SK-N-SH treated with all-trans-retinoic acid at 6 μM for 48 hours (cell line): Measurements from ENCODE around the gene DCAF7.

Experiments used
- ATAC-seq: fragments of 200-7000 bp; cut with Tn5 transposase; 3 replicates; pipeline ENCODE4 v1.9.1; 2020; ENCODE audit warnings: mild to moderate bottlenecking, moderate library complexity
- ARNTL ChIP-seq: fragments of 450-650 bp; formaldehyde crosslinking; IDR thresholded peaks from 2 replicates; pipeline ENCODE4 v1.5.0; 2020; ENCODE audit warnings: low read depth, mild to moderate bottlenecking, moderate library complexity, borderline replicate concordance
- BACH2 ChIP-seq: fragments of 250-450 bp; sonication (Bioruptor Pico); IDR thresholded peaks from 2 replicates; pipeline ENCODE4 v1.9.0; 2021; ENCODE audit warnings: mild to moderate bottlenecking, borderline replicate concordance
- CSDC2 ChIP-seq: fragments of 250-450 bp; sonication (Bioruptor Pico); IDR thresholded peaks from 2 replicates; pipeline ENCODE4 v1.5.0; 2020; ENCODE audit warnings: mild to moderate bottlenecking, moderate library complexity
- ESRRG ChIP-seq: fragments of 250-450 bp; sonication (Bioruptor Pico); IDR thresholded peaks from 2 replicates; pipeline ENCODE4 v1.6.1; 2021; ENCODE audit warnings: mild to moderate bottlenecking
- GLIS3 ChIP-seq: fragments of 250-450 bp; sonication (Bioruptor Pico); IDR thresholded peaks from 2 replicates; pipeline ENCODE4 v1.5.0; 2020; ENCODE audit warnings: mild to moderate bottlenecking, moderate library complexity
- ISL1 ChIP-seq: fragments of 250-450 bp; sonication (Bioruptor Pico); IDR thresholded peaks from 2 replicates; pipeline ENCODE4 v2.1.2; 2022; ENCODE audit warnings: mild to moderate bottlenecking, moderate library complexity
- OSR1 ChIP-seq: fragments of 250-450 bp; sonication (Bioruptor Pico); IDR thresholded peaks from 2 replicates; pipeline ENCODE4 v1.8.0; 2022; ENCODE audit warnings: moderate library complexity, mild to moderate bottlenecking, inconsistent platforms
- RARB ChIP-seq: fragments of 250-450 bp; sonication (Bioruptor Pico); IDR thresholded peaks from 2 replicates; pipeline ENCODE4 v1.8.0; 2021; ENCODE audit warnings: mild to moderate bottlenecking, moderate library complexity
- SNAI2 ChIP-seq: fragments of 250-450 bp; sonication (Bioruptor Pico); IDR thresholded peaks from 2 replicates; pipeline ENCODE4 v1.5.0; 2020; ENCODE audit warnings: mild to moderate bottlenecking, moderate library complexity
- TCF4 ChIP-seq: fragments of 250-450 bp; sonication (Bioruptor Pico); IDR thresholded peaks from 2 replicates; pipeline ENCODE4 v1.8.0; 2021; ENCODE audit warnings: mild to moderate bottlenecking, moderate library complexity, borderline replicate concordance
- TOX ChIP-seq: fragments of 250-450 bp; sonication (Bioruptor Pico); IDR thresholded peaks from 2 replicates; pipeline ENCODE4 v1.8.0; 2021; ENCODE audit warnings: mild to moderate bottlenecking, moderate library complexity, borderline replicate concordance
- ZC3H10 ChIP-seq: fragments of 250-450 bp; sonication (Bioruptor Pico); IDR thresholded peaks from 2 replicates; pipeline ENCODE4 v1.5.1; 2021; ENCODE audit warnings: mild to moderate bottlenecking, moderate library complexity
- ZFP3 ChIP-seq: fragments of 250-450 bp; sonication (Bioruptor Pico); IDR thresholded peaks from 2 replicates; pipeline ENCODE4 v1.5.0; 2020; ENCODE audit warnings: mild to moderate bottlenecking, moderate library complexity
- ZFP30 ChIP-seq: fragments of 450-650 bp; formaldehyde crosslinking; IDR thresholded peaks from 2 replicates; pipeline ENCODE4 v1.5.0; 2022; ENCODE audit warnings: mild to moderate bottlenecking, moderate library complexity
- ZNF565 ChIP-seq: fragments of 450-650 bp; formaldehyde crosslinking; conservative IDR thresholded peaks from 2 replicates; pipeline ENCODE4 v1.5.0; 2020; ENCODE audit warnings: low read depth, mild to moderate bottlenecking, moderate library complexity
- ZNF70 ChIP-seq: fragments of 450-650 bp; formaldehyde crosslinking; IDR thresholded peaks from 2 replicates; pipeline ENCODE4 v1.5.0; 2020; ENCODE audit warnings: mild to moderate bottlenecking, moderate library complexity
- ZNF8 ChIP-seq: fragments of 450-650 bp; formaldehyde crosslinking; IDR thresholded peaks from 2 replicates; pipeline ENCODE4 v1.5.0; 2020; ENCODE audit warnings: mild to moderate bottlenecking, moderate library complexity
- TF ChIP-seq, protein P1 (sequence below): fragments of 250-450 bp; sonication (Bioruptor Pico); IDR thresholded peaks from 2 replicates; pipeline ENCODE4 v1.5.0; 2020; ENCODE audit warnings: mild to moderate bottlenecking, moderate library complexity
- TF ChIP-seq, protein P2 (sequence below): fragments of 250-450 bp; sonication (Bioruptor Pico); IDR thresholded peaks from 2 replicates; pipeline ENCODE4 v1.8.0; 2020; ENCODE audit warnings: mild to moderate bottlenecking, moderate library complexity, borderline replicate concordance
- TF ChIP-seq, protein P3 (sequence below): fragments of 250-450 bp; sonication (Bioruptor Pico); IDR thresholded peaks from 2 replicates; pipeline ENCODE4 v1.5.1; 2021; ENCODE audit warnings: mild to moderate bottlenecking, moderate library complexity

DCAF7 gene

DNA sequence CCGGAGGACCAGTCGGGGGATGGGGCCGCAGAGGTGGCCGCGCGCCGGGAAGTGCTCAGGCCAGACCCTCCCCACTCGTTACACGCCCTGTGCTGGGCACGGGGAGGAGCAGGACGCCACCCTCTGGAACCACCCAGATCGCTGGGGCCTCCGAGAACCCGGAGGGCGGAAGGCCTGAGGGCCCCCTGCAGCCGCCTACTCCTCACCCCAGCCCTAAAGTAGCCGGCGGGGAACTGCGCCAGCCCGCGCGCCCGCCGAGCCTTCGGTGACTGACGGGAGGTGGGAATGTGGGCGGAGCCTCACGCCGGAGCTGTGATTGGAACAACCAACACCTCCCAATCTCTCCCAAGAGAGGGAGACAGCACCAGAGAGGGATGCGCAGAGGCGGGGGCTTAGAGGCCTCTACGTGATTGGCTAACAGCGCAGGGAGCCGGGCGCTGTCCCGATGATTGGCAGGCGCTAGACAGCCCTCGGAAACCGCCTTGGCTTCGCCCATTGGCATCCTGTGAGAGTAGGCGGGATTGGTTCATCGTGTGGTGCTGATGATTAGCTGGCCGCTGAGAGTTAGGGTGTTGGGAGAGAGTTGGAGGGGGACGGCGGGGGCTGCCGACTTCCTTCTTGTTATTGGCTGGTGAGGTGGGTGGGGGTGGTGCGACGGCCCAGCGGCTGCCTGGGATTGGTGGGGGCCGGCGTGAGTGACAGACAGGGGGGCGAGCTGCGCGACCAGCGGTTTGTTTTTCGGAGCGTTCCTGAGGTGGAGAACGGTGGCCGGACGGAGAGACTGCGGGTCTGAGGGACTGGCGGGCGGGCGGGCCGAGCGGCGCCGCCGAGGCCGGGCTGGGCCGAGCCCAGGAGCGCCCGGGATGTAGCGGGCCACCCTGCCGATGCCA is 71.7 kb downstream of the DCAF7 start, which contains the start of gene MAP3K3:
Gene MAP3K3 (plus strand): TSS at position 734 of the 890 bp plus-strand sequence. CDS start 343 bp downstream, outside the sequence.
- peak; percentile 97 for ATAC-seq
- TF ChIP-seq BACH2 (CRISPR knock-in tag): no peak
- TF ChIP-seq, protein P1, sequence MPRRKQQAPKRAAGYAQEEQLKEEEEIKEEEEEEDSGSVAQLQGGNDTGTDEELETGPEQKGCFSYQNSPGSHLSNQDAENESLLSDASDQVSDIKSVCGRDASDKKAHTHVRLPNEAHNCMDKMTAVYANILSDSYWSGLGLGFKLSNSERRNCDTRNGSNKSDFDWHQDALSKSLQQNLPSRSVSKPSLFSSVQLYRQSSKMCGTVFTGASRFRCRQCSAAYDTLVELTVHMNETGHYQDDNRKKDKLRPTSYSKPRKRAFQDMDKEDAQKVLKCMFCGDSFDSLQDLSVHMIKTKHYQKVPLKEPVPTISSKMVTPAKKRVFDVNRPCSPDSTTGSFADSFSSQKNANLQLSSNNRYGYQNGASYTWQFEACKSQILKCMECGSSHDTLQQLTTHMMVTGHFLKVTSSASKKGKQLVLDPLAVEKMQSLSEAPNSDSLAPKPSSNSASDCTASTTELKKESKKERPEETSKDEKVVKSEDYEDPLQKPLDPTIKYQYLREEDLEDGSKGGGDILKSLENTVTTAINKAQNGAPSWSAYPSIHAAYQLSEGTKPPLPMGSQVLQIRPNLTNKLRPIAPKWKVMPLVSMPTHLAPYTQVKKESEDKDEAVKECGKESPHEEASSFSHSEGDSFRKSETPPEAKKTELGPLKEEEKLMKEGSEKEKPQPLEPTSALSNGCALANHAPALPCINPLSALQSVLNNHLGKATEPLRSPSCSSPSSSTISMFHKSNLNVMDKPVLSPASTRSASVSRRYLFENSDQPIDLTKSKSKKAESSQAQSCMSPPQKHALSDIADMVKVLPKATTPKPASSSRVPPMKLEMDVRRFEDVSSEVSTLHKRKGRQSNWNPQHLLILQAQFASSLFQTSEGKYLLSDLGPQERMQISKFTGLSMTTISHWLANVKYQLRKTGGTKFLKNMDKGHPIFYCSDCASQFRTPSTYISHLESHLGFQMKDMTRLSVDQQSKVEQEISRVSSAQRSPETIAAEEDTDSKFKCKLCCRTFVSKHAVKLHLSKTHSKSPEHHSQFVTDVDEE (CRISPR knock-in tag): peak; percentile 55; the same call in 1 of the 2 replicates

DNA sequence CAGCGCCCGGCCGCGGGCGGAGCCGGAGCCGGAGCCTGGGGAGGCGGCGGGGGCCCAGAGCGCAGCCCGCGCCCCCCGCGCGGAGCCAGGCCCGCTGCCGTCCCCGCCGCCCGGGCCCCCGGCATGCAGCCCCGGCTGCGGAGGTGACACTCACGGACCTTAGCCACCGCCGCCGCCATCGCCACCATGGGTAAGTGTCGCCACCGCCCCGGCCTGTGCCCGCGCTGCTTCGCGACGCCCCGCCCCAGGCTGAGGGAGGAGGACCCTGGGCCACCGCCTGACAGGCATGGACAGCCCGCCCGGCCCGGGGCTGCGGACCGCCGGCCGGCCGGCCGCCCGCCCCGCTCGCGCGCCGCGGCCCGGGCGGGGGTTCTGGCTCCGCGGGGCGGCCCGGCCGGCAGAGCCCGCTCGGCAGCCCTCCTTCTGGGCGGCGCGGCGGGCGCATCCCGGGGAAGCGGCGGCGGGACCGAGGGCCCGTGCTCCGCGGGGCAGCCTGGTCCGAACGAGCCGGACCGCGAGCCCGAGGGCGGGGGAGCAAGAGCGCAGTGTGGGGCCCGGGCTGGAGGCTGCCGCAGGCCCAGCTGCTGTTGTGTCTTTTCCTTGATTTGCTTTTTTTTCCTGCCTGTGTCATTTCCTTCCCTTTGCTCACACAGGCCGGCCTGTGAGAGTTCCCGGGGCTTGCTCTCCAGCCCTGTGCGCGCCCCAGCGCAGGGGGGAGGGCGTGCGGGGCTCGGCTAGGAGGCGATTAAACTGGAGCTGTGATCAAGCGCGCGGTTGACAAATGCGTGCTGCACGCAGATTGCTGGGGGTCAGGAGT is 72.5 kb downstream of the DCAF7 start:
- TF ChIP-seq ESRRG (CRISPR knock-in tag): no peak
- peak; percentile 11 for ATAC-seq

DNA sequence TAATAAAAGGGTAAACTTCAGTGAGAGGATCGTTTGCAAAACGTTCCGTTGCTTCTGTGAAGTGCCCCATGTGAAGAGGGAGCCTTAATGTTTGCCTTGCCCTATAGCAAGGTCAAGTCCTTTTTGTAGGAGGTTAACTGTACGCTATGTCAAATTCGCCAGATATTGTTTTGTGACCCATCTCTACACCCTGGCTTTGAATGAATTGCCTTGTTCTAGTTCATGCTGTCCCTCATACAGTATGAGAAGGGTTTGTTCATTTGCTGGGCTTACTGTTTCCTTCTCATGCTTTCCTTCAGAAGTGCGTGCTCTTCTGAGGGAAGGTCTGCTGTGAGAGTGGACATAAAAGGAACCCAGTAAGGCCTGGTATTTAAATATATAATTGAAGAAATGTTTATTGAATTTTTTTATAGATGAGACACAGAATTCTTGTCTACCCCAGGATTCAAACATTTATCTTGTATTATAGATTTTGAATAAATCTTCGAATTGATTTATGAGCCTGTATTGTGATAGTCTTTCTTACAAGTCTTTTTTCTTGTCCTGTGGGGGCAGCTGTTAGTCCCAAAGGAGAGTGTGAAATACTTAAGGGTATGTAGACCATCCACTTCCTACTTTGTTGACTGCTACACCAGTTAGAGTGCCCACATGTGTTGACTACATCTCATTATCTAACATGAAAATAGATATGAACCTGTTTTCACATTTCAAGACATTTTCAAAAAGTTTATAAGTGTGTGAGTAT is 73.7 kb downstream of the DCAF7 start:
- no peak for TF ChIP-seq ARNTL
- no peak for TF ChIP-seq ZFP3 (CRISPR knock-in tag)
- TF ChIP-seq ESRRG (CRISPR knock-in tag): no peak
- no peak for TF ChIP-seq ZNF70
- TF ChIP-seq, protein P2, sequence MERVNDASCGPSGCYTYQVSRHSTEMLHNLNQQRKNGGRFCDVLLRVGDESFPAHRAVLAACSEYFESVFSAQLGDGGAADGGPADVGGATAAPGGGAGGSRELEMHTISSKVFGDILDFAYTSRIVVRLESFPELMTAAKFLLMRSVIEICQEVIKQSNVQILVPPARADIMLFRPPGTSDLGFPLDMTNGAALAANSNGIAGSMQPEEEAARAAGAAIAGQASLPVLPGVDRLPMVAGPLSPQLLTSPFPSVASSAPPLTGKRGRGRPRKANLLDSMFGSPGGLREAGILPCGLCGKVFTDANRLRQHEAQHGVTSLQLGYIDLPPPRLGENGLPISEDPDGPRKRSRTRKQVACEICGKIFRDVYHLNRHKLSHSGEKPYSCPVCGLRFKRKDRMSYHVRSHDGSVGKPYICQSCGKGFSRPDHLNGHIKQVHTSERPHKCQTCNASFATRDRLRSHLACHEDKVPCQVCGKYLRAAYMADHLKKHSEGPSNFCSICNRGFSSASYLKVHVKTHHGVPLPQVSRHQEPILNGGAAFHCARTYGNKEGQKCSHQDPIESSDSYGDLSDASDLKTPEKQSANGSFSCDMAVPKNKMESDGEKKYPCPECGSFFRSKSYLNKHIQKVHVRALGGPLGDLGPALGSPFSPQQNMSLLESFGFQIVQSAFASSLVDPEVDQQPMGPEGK (CRISPR knock-in tag): no peak
- no peak for TF ChIP-seq ZC3H10
- TF ChIP-seq, protein P3, sequence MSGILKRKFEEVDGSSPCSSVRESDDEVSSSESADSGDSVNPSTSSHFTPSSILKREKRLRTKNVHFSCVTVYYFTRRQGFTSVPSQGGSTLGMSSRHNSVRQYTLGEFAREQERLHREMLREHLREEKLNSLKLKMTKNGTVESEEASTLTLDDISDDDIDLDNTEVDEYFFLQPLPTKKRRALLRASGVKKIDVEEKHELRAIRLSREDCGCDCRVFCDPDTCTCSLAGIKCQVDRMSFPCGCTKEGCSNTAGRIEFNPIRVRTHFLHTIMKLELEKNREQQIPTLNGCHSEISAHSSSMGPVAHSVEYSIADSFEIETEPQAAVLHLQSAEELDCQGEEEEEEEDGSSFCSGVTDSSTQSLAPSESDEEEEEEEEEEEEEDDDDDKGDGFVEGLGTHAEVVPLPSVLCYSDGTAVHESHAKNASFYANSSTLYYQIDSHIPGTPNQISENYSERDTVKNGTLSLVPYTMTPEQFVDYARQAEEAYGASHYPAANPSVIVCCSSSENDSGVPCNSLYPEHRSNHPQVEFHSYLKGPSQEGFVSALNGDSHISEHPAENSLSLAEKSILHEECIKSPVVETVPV (CRISPR knock-in tag): no peak
- no peak for TF ChIP-seq BACH2 (CRISPR knock-in tag)
- no peak for TF ChIP-seq ZNF8
- TF ChIP-seq RARB: no peak
- no peak for TF ChIP-seq SNAI2 (CRISPR knock-in tag)
- no peak for TF ChIP-seq CSDC2 (CRISPR knock-in tag)
- no peak for TF ChIP-seq TOX
- no peak for TF ChIP-seq GLIS3 (CRISPR knock-in tag)
- TF ChIP-seq ISL1 (CRISPR knock-in tag): no peak
- no peak for ATAC-seq

DNA sequence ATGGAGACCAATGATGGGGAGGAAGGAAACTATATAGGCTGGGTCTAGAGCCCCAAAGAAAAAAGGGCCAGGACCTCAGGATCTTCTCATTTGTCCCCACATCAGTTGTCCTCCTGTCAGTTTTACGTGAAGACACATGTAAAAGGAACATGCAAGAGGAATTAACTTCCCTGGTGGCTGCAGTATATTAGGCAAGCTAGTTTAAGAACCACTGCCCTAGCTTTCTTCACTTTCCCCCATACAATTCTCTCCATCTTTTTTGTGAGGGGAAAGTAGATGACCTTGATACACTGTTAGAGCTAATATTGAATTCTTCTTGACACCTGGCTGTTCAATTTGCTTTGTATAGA is 74.2 kb downstream of the DCAF7 start:
- no peak for TF ChIP-seq GLIS3 (CRISPR knock-in tag)
- no peak for TF ChIP-seq OSR1 (CRISPR knock-in tag)
- no peak for TF ChIP-seq ZC3H10
- TF ChIP-seq CSDC2 (CRISPR knock-in tag): no peak
- ATAC-seq: no peak

DNA sequence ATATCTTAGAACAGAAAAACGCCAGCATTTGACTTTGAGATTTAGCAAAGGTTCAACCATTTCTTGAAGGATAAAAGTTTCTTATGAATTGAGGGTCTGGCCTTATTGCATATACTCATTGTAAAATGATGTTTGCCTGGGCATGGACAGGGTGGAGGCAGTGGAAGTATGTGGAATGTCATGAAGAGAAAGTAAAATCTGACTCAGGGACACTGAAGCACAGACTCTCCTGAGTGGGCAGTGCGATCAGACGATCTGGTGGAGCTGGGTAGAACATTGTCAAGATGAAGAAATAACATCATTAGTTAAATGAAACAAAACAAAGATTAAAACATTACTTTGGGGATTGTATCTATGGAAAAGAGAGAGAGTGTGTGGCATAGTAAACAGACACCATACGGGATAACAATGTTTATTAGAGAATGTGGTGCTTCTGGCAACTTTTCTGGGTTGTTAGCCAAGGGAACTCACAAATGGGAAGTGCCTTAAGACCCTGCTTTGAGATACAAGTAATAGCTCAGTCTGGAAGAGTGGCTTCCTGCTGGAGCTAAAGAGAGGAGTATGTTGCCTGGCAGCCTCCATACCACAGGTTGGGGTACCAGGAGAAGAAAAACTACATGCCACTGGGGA is 76.4 kb downstream of the DCAF7 start:
- no peak for ATAC-seq
- TF ChIP-seq ISL1 (CRISPR knock-in tag) (no peak), CSDC2 (CRISPR knock-in tag) (no peak), ZNF565 (no peak), TOX (no peak), SNAI2 (CRISPR knock-in tag) (no peak), OSR1 (CRISPR knock-in tag) (no peak), ZC3H10 (no peak), ZNF70 (no peak), ARNTL (no peak), TCF4 (CRISPR knock-in tag) (no peak), ZFP3 (CRISPR knock-in tag) (no peak), ZNF8 (no peak), ZFP30 (CRISPR knock-in tag) (no peak)
- TF ChIP-seq, protein P3 (CRISPR knock-in tag): no peak
- TF ChIP-seq, protein P2 (CRISPR knock-in tag): no peak
